ENCODE results near the gene NIPBL.

NIPBL gene

GRCh38 chr5:37047947-37048346, 171.4 kb downstream of the NIPBL start:
- Histone ChIP-seq H3K4me1 (no peaks in the 10 kb centered on the region), H3K9ac (no peak overlapping the region), H3K27ac (no peak overlapping the region), H4K20me1 (no peaks in the 10 kb centered on the region), H3K9me3 (no peaks in the 10 kb centered on the region), H3K4me2 (no peak overlapping the region), H3K27me3 (no peaks in the 10 kb centered on the region), H3K4me3 (no peak overlapping the region), H3K36me3 (peaks cover 85% of the 10 kb centered on the region)
- TF ChIP-seq Cebpa-rat (IDR thresholded peaks at IDR 0.05), result no peak

DNA sequence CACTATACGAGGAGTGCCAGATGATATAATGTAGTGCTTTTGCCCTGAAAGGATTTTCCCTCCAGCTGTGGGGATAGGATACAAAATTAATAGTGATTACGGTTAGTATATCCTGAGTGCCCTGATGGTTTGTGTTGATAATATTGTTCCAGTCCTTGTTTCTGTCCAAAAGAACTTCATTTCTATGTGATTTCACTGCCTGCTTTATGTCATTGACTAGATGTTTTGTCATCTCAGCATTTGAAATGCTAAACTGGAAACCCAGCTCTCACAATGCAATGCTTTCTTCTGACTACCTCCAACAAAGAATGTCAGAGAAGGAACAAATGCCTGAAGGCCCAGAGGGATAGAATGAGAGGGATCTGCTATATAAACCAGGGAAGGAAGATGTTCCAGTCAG, 177.8 kb downstream of the NIPBL start:
- no peaks in the 10 kb centered on the region for H3K4me1 ChIP-seq

DNA sequence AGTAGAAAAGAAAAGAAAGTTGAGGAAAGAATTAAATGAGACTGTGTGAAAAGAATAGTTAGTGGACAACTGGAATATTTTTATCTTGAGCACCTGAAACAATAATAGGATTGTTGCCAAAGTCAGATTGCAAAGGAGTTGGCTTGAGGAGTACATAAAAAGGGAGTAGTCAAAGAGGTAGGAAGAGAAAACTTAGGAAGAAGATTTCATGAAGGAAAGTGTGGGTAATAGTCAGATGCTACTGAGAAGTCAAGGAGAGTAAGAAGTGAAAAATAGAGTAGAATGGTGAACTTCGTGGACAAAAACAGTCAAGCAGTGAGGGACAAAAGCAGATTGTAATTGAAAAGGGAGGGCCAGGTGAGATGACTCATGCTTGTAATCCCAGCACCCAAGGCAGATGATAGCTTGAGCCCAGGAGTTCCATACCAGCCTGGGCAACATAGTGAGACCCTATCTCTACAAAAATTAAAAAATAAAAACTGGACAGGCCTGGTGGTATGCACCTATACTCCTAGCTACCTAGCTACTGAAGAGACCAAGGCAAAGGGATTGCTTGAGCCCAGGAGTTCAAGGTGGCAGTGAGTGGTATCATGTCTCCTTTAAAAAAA, 178.9 kb downstream of the NIPBL start:
- H3K4me2 ChIP-seq, result no peak overlapping the region
- H3K36me3 ChIP-seq, result peaks cover 88% of the 10 kb centered on the region

More for the DNA sequence above, 177.8 kb downstream of the NIPBL start:
- H4K20me1 ChIP-seq, result no peaks in the 10 kb centered on the region
- no peak overlapping the region for H3K27ac ChIP-seq
- H3K9me3 ChIP-seq, result no peaks in the 10 kb centered on the region
- TF ChIP-seq Cebpa-rat (IDR thresholded peaks at IDR 0.05), result no peak
- H3K36me3 ChIP-seq, result peaks cover 90% of the 10 kb centered on the region
- no peaks in the 10 kb centered on the region for H3K27me3 ChIP-seq
- no peak overlapping the region for H3K4me2 ChIP-seq
- H3K9ac ChIP-seq, result no peak overlapping the region
- no peak overlapping the region for H3K4me3 ChIP-seq

GRCh38 chr5:37056762-37057161, 180.2 kb downstream of the NIPBL start:
- no peak for TF ChIP-seq Cebpa-rat (IDR thresholded peaks at IDR 0.05)
- no peaks in the 10 kb centered on the region for H3K9me3 ChIP-seq
- H3K36me3 ChIP-seq, result peaks cover 88% of the 10 kb centered on the region
- H3K4me1 ChIP-seq, result no peaks in the 10 kb centered on the region
- no peak overlapping the region for H3K4me2 ChIP-seq
- no peak overlapping the region for H3K4me3 ChIP-seq
- no peaks in the 10 kb centered on the region for H3K27me3 ChIP-seq
- no peak overlapping the region for H3K9ac ChIP-seq
- no peak overlapping the region for H3K27ac ChIP-seq
- H4K20me1 ChIP-seq, result no peaks in the 10 kb centered on the region

More for the DNA sequence above, 178.9 kb downstream of the NIPBL start:
- H3K27me3 ChIP-seq, result no peaks in the 10 kb centered on the region
- H3K27ac ChIP-seq, result no peak overlapping the region
- no peaks in the 10 kb centered on the region for H4K20me1 ChIP-seq
- TF ChIP-seq Cebpa-rat (IDR thresholded peaks at IDR 0.05), result no peak
- H3K4me1 ChIP-seq, result no peaks in the 10 kb centered on the region
- no peak overlapping the region for H3K9ac ChIP-seq
- H3K4me3 ChIP-seq, result no peak overlapping the region
- no peaks in the 10 kb centered on the region for H3K9me3 ChIP-seq

DNA sequence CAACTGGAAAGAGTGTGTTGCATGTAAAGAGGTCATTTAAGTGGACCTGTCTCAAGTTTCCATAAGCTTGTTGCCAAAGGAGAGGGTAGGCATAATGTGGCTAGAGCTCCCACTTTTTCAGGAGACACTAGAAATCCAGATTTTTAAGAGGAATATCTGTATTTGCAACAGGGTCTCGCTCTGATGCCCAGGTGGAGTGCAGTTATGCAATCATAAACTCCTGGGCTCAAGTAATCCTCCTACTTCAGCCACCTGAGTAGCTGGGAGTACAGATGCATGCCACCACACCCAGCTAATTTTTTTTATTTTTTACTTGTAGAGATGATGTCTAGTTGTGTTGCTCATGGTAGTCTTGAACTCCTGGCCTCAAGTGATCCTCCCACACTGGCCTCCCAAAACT, 183.5 kb downstream of the NIPBL start:
- no peaks in the 10 kb centered on the region for H4K20me1 ChIP-seq
- no peak overlapping the region for H3K27ac ChIP-seq
- H3K4me3 ChIP-seq, result no peak overlapping the region
- H3K36me3 ChIP-seq, result peaks cover 88% of the 10 kb centered on the region
- no peak overlapping the region for H3K4me2 ChIP-seq
- no peak overlapping the region for H3K9ac ChIP-seq
- no peaks in the 10 kb centered on the region for H3K9me3 ChIP-seq
- no peaks in the 10 kb centered on the region for H3K4me1 ChIP-seq
- H3K27me3 ChIP-seq, result no peaks in the 10 kb centered on the region
- TF ChIP-seq Cebpa-rat (IDR thresholded peaks at IDR 0.05), result no peak

DNA sequence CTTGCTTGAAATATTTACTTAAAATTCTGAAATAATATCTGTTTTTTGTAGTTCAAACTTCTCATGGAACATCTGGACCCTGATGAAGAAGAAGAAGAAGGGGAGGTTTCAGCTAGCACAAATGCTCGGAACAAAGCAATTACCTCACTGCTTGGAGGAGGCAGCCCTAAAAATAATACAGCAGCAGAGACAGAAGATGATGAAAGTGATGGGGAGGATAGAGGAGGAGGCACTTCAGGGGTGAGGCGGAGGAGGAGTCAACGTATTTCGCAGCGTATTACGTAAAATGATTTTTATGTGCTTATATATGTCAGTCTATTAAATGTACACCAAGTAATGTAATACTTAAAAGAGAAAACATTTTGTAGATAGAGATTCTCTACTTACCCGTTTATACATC, 187.2 kb downstream of the NIPBL start:
- H3K36me3 ChIP-seq, result peaks cover 62% of the 10 kb centered on the region

GRCh38 chr5:37064442-37064841, 187.9 kb downstream of the NIPBL start:
- H3K36me3 ChIP-seq, result peaks cover 56% of the 10 kb centered on the region
- TF ChIP-seq Cebpa-rat (IDR thresholded peaks at IDR 0.05), result no peak
- H3K27ac ChIP-seq, result no peak overlapping the region
- no peak overlapping the region for H3K4me3 ChIP-seq
- no peaks in the 10 kb centered on the region for H3K9me3 ChIP-seq
- H3K4me2 ChIP-seq, result no peak overlapping the region
- no peaks in the 10 kb centered on the region for H4K20me1 ChIP-seq
- H3K4me1 ChIP-seq, result no peaks in the 10 kb centered on the region
- no peak overlapping the region for H3K9ac ChIP-seq
- H3K27me3 ChIP-seq, result no peaks in the 10 kb centered on the region

More for the DNA sequence above, 187.2 kb downstream of the NIPBL start:
- no peak overlapping the region for H3K4me2 ChIP-seq
- H3K9me3 ChIP-seq, result no peaks in the 10 kb centered on the region
- H3K27ac ChIP-seq, result no peak overlapping the region
- TF ChIP-seq Cebpa-rat (IDR thresholded peaks at IDR 0.05), result no peak
- no peaks in the 10 kb centered on the region for H3K27me3 ChIP-seq
- no peak overlapping the region for H3K9ac ChIP-seq
- no peaks in the 10 kb centered on the region for H4K20me1 ChIP-seq
- H3K4me3 ChIP-seq, result no peak overlapping the region
- no peaks in the 10 kb centered on the region for H3K4me1 ChIP-seq

DNA sequence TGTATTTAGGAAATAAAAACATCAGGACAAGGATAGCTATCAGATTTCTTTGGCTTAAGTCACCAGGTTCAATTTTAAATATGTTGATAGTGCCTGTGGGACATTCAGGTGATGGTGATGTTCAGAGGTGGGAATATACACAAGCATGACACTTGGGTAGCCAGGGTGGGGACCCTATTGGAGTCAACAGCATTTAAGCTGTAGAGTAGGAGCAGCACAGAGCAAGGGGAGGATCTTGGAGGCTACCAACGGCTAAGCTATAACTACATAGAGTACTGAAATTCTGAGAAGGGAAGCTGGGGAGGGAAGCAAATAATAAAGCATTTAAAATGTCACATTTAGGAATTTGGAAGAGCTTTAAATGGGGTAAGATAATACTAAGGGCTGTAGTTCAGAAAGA, 194.9 kb downstream of the NIPBL start:
- no peak overlapping the region for H3K4me2 ChIP-seq
- no peak overlapping the region for H3K27ac ChIP-seq
- H3K27me3 ChIP-seq, result no peaks in the 10 kb centered on the region
- no peaks in the 10 kb centered on the region for H3K36me3 ChIP-seq
- no peak overlapping the region for H3K9ac ChIP-seq
- H3K4me3 ChIP-seq, result no peak overlapping the region
- no peak for TF ChIP-seq Cebpa-rat (IDR thresholded peaks at IDR 0.05)
- no peaks in the 10 kb centered on the region for H4K20me1 ChIP-seq
- H3K4me1 ChIP-seq, result no peaks in the 10 kb centered on the region
- no peaks in the 10 kb centered on the region for H3K9me3 ChIP-seq

- no peak for TF ChIP-seq Cebpa-rat (IDR thresholded peaks at IDR 0.05)
- H3K27ac ChIP-seq, result no peak overlapping the region
- no peak overlapping the region for H3K4me3 ChIP-seq
- H3K9me3 ChIP-seq, result no peaks in the 10 kb centered on the region
- H3K9ac ChIP-seq, result no peak overlapping the region
- H3K36me3 ChIP-seq, result no peaks in the 10 kb centered on the region
- H3K27me3 ChIP-seq, result no peaks in the 10 kb centered on the region
- H3K4me2 ChIP-seq, result no peak overlapping the region
- H3K4me1 ChIP-seq, result no peaks in the 10 kb centered on the region
- no peaks in the 10 kb centered on the region for H4K20me1 ChIP-seq
Observed at GRCh38 chr5:37071901-37072581, 195.5 kb downstream of the NIPBL start.

DNA sequence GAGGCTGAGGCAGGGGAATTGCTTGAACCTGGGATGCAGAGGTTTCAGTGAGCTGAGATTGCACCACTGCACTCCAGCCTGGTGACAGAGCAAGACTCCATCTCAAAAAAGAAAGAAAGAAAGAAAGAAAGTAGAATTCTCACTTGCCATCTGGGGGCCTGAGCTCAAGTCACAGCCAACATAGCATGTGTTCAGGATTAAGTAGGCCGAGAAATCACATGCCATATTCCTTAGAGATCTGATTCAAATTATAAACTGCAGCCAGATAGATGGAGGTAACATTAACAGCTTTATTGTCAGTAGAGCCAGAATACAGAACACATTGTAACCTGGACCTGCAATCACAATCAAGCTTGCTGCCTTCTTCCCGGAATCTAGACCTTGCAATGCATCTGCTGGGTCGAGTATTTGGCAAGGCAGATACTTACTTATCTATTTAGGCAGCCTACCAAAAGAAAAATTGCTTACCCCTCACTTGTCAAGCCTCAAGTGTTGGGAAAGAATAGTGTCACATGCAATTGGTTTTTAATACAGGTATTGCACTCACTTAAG, 198.9 kb downstream of the NIPBL start:
- Histone ChIP-seq H3K4me3 (no peak overlapping the region), H3K4me2 (no peak overlapping the region), H3K9ac (no peak overlapping the region), H3K27me3 (no peaks in the 10 kb centered on the region), H4K20me1 (no peaks in the 10 kb centered on the region), H3K27ac (no peak overlapping the region), H3K4me1 (no peaks in the 10 kb centered on the region), H3K36me3 (peaks cover 25% of the 10 kb centered on the region), H3K9me3 (no peaks in the 10 kb centered on the region)
- no peak for TF ChIP-seq Cebpa-rat (IDR thresholded peaks at IDR 0.05)

Measured in BLaER1 (cell line).